Right renal pelvis (tissue), 4 donors: Measurements from ENCODE around the gene CEP78. TPM values are rescaled to one million over a fixed set of nuclear protein-coding genes. Genes with fewer than 3 reads are reported as not detected.

Experiments
- DNase-seq, 4 donors: peaks; one replicate each; pipeline ENCODE4 v3.0.0-alpha.2; 2013; ENCODE audit warnings: low read depth in 4 of 4, low spot score in 3 of 4, missing footprints in 1 of 4
- polyA plus RNA-seq, 4 donors: library from polyadenylated mRNA; unstranded; fragments of 120-200 nt; gene quantifications; one replicate each; pipeline ENCODE4 v1.2.1, GENCODE V29; 2013; ENCODE audit not compliant: insufficient read length in 4 of 4

The CEP78 gene
- polyA plus RNA-seq, 4 donors: 31.2 to 34.2 (median 33.1) TPM

DNA sequence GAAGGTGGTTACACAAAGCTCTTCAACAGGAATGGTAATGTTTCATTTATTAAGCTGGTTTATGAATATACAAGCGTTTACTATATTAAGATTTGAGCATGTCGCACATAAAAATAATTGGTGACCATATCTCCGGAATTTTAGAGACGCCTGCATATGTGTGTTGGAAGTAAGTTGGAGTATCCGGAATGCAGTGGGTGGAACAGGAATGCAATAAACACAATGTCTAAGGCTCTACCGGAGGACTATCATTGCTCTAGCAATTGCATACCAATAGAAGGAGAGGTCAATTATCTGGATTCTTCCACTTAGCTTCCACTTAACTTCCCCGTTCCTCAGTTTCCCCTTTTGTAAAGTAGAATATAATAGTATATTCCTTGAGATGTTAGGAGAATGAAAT, 1.1 kb upstream of the CEP78 start:
- no peak for DNase-seq

DNA sequence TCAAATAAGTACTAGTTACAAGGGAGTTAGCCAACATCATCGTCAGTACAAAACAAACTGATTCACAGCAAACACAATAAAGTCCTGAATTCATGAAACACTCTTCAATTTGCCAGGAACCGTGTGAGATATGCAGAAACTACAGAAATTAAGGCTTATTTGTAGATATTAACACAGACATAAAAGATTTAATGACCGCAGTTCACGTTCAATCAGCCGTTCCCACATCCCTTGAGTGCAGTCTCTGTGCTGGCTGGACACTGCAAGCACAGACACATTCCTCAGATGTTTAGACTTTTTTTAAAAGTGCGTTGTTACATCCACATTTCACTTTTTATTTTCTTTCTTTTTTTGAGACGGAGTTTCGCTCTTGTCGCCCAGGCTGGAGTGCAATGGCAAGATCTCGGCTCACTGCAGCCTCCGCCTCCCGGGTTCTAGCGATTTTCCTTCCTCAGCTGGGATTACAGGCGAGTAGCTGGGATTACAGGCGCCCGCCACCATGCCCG, 566 bp upstream of the CEP78 start:
- DNase-seq: peak in 1 of 4 donors; percentile 32

DNA sequence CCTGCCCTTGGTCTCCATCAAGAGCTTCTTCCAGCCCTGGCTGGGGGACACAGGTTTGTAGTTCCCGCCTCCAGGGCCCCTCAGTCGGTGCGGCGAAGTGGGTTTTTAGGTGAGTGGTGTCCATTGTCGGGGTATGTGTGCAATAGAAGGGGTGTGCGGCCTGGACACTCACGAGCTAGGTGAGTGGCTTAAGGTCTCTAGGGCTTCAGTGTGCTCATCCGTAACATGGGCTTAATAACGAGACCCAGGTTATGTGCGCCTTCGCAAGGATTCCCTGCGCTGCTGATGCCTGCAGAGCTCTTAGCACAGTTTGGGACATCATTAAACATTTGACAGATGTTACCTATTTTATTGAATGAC, 656 bp downstream of the CEP78 start:
- peak in 1 of 4 donors; percentile 21 for DNase-seq

DNA sequence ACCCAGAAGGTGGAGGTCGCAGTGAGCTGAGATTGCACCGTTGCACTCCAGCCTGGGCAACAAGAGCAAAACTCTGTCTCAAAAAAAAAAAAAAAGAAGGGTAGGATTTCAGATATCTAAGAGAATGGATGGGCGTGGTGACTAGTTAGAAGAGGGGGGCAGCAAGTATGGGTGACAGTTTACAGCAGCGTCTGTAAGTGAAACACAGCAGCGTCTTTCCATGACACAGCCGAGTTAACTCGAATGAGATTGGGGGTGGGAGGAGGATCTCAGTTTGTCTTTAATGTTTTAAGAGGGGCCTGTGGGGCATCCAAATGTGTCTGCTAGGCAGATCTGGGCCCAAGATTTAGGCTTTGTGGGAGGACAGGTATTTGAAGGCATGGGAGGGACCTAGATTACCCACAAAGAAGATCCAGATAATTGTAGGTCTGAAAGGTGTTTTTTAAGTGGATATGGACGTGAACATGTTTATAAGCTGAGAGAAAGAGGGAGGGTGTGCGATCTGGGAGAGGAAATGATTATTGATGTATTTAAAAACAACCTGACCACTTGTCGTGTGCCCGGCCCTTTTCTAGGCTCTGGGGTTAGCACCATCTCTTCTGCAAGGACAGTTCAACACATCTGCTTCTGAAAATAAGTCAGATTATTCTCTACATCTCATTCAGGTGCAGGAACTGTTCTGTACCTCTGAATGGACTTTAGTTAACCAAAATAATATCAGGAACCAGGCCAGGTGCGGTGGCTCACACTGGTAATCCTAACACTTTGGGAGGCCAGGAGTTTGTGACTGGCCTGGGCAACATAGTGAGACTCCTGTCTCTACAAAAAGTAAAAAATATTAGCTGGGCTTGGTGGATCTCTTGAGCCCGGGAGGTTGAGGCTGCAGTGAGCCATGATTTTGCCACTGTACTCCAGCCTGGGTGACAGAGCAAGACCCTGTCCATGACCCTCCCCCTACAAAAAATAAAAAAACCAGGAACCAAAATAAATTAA, 2.5 kb downstream of the CEP78 start:
- DNase-seq: no peak

DNA sequence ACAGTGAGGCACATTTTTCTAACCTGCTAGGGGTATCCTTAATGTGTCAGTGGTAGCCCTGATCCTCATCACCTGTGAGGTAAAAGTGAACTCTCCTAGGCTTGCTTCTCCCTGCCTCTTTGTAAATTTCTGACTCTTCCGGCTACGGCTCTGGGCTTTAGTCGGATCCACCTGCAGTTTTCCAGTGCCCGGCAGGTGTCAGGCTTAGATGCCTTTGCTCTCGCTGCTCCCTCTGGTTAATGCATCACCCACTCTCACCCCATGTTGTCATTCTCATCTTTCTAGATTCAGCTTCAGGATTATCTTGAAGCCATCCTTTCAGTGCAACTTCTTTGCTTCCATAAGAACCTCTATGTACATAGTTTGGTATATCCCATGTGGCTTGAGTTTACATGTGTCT, 3.6 kb downstream of the CEP78 start:
- DNase-seq: peak in 1 of 4 donors; percentile 8

DNA sequence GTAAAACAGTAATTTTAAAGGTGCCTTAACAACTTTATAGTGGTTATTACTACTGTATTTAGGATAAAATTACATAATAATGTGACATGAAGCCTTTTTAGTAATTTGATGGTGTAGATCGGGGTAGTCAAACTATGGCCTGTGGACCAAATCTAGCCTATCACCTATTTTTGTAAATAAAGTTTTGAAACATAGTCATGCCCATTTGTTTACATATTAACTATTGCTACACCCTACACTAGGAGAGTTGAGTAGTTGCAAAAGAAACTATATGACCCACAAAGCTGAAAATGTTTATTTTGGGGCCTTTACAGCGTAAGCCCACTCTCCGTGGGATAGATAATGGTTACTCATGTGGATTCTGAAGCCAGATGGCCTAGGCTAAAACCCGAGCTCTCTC, 6.2 kb downstream of the CEP78 start:
- no peak for DNase-seq

DNA sequence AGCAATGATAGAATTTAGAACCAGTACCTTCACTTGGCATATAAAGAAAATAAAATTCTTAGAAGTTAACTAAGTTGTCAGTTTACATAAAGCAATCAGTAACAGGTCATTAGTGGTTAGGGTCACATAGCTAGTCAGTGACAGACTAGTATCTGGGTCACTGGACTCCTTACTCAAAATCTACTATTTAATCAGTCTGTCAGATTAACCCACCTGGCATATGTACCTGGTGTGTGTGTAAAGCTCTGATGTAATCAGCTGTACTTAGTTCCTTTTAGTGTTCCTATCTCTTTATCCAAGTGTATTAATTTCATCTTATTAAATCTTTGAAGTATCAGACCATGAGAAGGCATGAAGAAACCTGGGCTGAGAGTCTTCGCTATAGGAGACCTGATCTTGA, 7.3 kb downstream of the CEP78 start:
- no peak for DNase-seq

DNA sequence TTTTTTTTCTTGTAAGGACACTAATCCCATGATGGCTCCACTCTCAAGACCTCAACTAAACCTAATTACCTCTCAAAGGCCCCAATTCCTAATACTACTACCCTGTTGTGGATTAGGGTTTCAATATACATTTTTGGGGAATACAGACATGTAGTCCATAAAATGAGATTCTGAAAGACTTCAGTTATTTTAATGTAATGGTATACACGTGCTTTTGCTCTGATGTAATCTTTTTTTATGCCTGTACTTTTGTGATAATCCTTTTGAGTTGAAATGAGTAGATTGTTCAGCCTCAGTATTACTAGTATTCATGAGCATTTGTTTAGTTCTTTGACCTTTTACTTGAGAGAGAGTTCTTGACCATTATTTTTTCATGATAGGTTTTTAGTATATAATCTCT, 9.5 kb downstream of the CEP78 start:
- DNase-seq: no peak

DNA sequence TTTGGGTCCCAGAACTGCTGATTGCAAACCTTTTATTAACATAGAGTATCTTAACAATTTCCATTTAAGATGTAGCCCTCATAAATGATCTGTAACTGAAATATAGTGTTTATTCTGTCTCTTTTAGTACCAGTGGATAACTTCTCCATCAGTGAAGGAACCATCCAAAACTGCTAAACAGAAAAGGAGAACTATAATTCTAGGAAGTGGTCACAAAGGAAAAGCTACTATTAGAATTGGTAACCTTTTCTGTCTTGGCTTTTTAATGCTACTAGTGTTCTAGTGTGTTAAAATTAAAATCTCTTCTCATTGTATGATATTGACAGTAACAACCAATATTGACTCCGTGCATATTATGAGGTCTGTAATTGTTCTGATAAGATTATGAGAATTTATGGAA, 12.8 kb downstream of the CEP78 start:
- DNase-seq: no peak

DNA sequence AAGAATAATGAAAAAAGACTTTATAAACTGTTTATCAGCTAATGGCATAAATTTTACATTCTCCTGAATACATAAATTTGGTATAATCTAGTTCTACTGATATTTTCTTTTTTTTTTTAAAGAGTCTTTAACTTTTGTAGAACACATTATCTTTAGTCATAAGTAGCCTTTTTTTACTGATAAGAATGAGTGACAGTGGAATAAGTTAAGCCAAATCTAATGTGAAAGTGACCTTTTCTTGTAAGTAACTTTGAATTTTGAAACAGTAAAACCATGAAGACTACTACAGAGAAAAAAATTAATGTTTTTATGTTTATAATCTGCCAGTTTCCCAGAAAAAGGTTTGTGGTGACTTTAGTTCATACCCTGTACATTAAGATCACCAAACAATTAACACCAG, 13.7 kb downstream of the CEP78 start:
- no peak for DNase-seq

DNA sequence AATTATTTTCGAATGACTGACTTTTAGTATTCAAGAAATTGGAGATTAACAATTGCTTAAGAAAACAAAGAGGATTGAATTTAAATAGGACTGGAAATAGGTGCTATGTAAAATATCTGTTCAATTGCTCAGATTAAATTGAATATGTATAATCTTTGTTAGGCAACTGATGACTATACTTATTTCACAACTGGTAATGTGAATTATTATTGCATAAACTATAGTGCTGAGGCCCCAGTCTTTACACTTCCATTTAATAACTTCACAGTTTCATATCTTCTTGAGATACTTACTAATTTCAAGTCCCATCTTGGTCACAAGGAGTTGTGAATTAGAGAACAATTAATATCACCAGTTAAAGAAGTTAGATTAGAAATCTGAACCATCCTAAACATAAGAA, 16.7 kb downstream of the CEP78 start:
- DNase-seq: no peak

DNA sequence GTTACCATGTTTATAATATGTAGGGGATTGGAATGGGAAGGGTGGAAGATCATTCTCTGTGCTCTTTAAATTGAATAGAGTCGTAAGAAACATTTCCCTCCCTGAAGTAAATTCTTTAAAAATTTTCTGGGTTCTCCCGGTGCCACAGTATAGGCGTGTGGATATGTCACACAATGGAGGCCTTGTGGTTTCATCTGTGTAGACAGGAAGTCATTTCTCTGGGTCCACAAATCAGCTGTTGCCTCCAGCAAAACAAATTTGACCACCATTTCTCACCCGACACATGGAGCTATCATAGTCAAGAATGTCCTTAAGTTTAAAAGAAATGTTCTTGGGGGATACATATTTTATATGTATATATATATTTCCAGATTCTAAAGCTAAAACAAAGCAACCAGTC, 17.4 kb downstream of the CEP78 start:
- no peak for DNase-seq

DNA sequence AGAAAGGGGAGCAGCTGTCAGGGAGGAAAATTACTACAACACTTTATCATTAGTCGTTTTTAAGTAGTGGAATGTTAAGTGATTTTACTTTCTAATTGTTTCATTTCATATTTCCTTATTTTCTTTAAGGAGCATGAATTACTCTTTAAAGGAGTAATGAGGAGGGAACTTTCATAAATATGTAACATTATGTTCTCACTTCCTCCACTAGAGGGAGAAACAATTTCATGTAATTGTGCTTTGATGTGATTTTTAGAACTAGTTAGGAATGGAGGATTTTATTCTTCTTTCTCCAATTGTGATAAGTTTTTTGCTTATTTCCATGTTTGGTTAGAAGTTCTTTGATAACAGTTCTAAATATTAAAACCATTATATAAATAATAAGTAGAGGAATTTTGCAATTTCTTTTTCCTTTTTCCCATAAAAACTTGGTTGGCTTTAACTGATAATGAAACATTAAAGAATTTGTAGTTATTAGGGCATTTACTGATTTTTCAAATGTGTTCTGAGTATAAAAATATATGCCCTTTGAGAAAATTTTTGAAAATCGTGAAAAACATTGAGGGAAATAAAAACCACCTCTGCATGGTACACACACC, 25.6 kb downstream of the CEP78 start:
- no peak for DNase-seq

DNA sequence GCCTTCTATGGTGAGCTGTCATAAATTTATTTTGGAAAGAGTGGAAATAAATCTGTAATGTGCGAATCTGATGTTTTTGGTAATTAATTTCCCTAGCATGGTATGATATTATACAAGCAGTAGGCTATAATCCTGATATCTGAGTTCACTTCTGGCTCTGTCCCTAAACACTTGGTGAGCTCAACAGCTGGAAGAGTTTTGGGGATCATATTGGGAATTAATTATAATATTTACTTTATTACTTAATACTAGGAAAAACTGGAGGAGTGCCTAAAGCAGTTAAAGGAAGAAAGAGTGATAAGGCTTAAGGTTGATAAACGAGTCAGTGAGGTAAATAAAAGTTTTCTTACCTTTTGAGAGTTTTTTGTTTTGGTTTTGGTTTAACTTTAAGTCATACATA, 26.8 kb downstream of the CEP78 start:
- DNase-seq: no peak

DNA sequence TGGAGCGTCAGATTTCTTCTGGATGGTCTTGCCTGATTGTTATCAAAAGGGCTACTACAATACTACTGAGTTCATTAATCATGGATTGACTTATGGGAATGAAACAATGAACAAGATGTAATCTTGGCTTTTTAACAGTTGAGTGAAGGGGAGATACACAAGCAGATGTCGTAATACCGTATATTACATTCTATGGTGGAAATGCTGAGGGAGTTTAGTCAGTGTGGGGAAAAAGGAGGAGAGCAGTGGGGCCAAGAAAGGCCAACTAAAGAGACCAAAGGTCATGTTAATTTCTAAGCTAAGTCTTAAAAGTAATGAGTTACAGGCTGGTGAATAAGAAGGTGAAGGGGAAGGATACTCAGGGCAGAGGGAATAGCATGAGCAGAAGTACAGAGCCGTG, 32.0 kb downstream of the CEP78 start:
- DNase-seq: no peak

DNA sequence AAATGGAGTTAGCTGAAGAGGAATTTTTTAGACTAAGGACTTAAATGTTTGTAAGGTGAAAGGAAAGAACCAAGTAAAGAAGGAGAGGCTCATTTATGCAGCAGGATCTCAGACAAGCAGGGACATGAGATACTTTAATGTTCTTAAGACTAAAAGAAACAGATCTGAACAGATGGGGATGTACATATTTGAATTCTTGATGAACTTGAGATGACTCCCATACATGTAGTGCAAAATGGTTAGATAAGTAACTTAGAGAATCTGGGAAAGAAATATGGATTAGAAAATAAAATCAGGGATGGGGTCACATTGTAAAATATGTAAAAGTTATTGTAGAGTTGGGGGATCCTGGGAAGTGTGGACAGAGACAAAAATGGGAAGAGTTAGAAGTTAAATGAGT, 33.9 kb downstream of the CEP78 start:
- no peak for DNase-seq

DNA sequence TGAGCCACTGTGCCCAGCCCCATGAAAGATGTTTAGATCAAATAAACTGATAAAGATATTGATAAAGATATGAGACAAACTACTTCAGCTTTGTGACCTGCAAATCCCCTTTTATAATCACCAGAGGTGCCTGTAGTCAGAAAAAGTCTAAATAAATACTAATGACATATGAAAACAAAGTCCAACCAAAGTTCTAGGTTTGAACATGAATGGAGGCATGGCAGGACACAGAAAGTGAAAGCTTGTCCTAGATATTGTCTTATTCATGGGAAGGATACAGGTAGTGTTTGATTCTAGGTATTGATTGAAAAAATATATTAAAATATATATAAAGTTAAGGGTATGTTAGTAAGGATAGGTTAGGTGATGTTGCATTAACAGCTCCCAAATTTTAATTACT, 36.4 kb downstream of the CEP78 start:
- DNase-seq: no peak

DNA sequence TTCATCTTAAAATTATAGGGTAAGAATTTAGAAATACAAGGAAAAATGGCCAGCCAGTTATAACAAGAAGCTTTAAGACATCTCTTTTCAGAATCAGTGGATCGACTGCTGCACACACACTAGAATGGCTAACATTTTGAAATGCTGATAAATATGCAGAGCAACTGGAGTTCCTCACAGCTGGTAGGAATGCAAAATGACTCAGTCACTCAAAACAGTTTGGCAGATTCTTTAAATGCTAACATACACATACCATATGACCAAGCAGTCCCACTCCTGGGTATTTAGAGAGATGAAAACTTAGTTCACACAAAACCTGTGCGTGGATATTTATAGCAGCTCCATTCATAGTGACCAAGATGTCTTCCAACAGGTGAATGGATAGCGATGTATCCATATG, 37.9 kb downstream of the CEP78 start:
- no peak for DNase-seq

DNA sequence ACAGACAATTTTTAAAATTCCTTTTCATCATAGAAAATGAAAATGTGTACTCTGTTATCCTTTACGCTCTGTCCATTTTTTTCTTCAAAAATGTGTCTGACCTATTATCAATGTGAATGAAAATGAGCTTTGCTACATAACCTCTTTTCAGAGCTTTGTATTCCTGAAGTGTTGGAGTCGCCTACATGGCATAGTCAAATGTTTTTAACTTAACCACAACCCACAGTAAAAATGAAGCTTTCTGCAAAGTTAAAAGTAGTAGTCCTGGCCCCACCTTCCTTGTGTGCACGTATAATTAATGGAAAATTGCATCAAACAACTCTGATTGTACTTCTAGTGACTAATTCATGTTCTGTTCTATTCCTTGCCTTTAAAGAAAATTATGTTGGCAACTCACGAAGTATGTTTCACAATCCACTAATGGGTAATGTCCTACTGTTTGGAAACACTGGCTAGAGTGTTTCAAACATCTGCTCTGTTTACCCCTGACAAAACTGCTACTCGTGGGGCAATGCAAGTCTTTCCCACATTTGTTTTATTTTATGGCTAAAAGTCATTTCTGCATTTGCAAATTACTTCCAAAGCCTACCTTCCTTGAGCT, 42.4 kb downstream of the CEP78 start:
- no peak for DNase-seq

DNA sequence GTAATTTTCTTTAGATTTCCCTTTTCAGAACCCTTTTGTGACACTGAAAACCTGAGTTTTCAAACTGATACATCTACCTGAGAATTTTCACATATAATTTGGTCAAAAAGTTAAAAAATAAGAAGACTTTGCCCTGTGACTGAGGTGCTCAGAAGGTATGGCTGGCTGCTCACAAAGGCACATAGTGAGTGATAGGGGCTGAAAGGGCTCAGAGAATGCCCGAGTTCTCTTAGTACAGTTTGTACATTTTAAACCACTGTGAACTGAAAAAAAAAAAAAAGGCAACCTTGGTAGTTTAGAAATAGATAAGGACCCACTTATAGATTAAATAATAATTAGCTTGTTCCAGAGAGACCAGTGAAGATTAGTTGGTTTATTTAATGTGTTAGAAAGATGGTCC, 42.9 kb downstream of the CEP78 start:
- no peak for DNase-seq

DNA sequence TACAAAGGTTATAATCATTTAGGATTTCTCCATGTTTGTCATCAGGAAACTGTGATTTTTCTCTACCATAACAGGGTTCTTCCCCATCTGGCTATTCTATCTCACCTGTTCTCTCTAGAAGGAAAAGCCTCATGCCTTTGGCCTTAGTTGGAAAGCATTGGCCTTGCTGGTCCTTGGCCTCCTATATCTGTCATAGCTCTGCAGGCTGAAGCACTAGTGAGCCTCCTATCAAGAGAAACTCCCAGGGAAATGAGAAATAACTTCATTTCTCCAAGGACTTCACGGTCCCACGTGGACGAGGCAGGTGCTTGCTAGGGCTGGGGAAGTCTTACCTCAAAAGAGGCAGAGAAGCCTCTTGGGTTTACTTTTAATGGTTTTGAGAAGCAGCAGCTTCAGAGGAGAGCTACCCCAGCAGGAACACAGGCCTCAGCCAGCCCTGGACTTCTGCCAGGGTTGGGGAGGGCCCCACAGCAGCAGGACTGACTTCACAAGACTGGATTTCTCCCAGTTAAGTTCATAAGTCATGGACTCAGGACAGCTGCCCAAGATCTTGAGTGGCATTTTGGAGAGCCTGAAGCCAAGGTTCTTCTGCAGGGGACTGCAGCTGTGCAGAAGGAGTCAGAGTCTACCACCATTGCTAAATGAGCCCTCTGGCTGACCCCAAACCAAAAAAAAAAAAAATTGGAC, 45.2 kb downstream of the CEP78 start:
- DNase-seq: peak in 3 of 4 donors; percentile 77 to 79 (median 77)
